Embryonic facial prominence (tissue), 1 donor: Measurements from ENCODE around the gene PCYT2.
"Not testable (repeated sequence)": the region's sequence is repeated elsewhere in the genome, so short reads cannot be mapped to it uniquely, and the experiment has no call there.

Experiments used
- DNase-seq: peaks from one replicate; pipeline ENCODE4 v3.0.0-alpha.2; 2016; ENCODE audit errors: extremely low spot score

PCYT2 gene

DNA sequence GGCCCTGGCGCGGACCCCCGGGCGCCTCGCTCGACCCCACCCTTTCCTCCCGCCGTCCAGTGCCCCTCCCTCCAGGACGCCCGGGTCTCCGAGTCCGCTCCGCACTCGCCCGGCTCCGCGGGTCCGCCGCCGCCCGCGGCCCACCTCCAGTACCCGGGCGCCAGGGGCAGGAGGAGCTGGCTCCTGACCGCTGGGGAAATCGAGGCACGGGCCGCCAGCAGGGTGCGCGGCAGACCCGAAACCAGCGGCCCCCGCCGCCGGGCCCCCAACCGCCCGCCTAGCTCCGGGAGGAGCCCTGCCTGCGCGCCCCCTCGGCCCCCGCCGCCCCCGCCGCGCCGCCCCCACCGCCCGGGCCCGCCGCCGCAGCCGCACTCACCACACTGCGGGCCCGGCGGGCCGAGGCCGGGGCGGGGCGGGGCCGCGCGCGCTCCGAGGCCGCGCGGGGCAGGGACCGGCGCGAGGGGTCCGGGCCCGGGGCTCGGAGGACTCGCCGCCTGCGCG lies 16.0 kb upstream of the PCYT2 start:
- no peak for DNase-seq

DNA sequence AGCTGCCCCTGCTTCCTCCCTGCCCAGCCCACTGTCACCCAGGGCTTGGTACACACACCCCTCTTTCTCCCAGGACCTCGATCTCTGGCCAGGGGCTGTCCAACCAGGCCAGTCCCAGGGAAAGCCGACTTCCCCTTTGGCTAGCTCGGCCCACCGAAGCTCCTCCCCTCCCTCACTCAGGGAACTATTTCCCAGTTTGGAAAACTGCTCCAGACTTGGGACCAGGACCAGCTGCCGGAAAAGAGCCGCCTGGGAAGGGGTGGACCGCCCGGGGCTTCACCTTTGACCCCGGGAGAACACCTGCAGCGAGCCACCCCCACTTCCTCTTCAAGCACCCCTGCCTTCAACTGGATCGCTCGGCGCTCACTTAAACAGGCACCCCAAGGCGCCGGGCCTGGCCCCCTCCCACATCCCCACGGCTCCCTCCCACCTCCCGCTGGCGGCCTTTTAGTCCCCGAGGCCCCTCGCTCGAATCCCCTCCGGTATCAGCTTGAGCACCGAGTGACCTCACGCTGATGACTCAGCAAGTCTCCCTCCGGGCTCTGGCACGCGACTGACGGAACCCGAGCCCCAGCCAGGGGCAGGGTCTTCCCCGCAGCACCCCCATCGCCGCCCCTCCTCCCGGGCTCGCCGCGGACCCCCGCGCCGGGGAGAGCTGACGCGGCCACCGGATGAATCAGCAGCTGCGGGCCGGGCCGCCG lies 15.4 kb upstream of the PCYT2 start:
- no peak for DNase-seq

DNA sequence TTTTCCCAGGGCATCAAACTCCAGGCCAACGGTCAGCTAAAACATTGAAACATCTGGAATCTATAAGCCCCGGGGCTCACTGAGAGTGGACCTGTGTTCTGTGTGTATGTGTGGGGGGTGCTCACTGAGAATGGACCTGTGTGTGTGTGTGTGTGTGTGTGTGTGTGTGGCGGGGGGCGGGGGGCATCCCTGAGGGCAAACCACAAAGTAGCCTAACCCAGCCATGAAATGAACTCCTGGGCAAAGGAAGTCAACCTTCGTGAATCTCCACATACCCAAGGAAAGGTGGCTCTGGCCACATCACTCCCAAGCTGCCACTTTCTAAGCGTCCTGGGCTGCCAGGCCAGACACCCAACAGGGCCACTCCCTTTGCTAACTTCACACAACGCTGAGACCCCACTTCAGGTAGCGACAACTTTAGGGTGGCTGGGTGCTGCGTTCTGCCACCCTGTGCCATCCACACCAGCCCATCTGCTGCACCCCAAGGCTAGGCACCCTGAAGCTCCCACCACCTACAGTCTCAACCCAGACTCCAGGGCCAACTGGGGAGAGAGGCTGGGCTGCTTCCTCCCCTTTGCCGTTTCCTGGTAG lies 14.8 kb upstream of the PCYT2 start:
- no peak for DNase-seq

- no peak for DNase-seq
Measured at GRCh38 chr17:81924557-81925532, 13.6 kb upstream of the PCYT2 start.

- no peak for DNase-seq
Measured at GRCh38 chr17:81923302-81924260, 12.4 kb upstream of the PCYT2 start.

DNA sequence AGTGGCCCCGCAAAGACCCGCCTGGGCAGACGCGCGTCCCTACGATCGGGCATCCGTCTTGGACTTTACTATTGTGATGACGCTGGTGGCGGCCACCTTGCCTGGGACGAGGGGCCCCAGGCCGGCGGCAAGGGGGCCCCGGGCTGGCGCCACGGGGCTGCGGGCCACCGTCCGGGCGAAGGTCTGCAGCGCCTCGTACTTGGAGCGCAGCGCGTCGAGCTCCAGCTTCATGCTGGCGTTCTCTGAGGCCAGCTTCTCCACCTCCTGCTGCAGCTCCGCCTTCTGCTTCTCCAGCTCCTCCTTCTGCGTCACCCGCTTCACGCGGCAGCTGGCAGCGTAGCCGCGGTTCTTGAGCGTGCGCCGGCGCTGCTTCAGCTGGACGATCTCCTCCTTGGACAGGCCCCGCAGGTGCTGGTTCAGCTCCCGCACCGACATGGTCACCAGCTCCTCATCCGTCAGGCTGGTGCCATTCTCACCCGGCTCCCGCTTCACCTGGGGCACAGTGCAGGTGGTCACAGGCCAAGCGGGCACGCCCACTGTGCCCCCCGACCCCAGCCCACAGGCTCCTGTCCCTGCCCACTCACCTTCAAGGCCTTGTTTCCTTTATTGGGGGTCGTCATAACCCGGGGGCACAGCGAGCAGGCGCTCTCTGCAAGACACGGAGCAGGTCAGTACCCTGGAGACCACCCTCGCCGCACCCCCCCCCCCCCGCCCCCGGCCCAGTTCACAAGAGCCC lies 11.5 kb upstream of the PCYT2 start:
- no peak for DNase-seq

GRCh38 chr17:81921996-81922565 lies 10.9 kb upstream of the PCYT2 start:
- DNase-seq = no peak

GRCh38 chr17:81921537-81921862 lies 10.3 kb upstream of the PCYT2 start:
- DNase-seq = no peak

DNA sequence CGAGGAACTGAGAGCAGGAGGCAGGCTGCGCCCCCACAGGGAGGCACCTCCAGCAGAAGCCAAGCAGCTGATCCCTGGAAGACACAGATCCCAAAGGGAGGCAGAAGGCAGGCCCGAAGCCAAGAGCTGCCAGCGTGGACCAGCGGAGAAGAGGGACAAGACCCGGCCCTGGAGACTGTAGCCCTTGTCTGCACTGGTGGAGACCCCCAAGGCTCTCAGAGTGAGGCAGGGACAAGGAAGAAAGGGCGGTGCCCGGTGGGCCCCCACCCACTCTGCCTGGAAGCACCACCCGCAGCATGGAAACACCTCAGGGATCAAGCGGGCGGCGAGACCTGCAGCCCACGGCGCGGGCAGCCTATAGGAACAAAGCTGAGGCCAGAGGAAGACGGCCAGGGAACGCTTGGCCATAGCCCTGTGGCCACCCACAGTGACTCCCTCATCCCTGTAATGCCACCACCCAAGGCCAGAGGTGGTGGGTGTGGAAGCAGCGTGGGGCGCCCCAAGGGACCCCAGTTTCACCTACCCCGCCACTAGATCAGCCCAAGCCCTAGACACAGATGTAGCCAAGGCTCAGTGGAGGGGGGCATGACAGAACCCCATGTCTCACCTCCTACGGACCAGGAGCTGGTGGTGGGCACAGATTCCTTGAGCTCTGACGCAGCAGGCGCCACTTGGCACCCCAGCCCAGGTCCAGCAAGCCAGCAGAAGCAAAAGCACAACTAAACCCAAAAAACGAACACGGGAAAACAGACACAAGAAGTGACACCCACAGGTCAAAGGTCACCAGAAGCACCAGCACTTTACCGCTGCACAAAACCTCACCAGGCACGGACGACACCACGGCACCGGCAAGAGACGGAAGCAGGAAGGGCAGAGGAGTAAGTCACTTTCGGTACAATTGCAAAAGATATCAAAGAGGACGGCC lies 9.7 kb upstream of the PCYT2 start:
- no peak for DNase-seq

GRCh38 chr17:81918832-81919545 lies 7.8 kb upstream of the PCYT2 start:
- no peak for DNase-seq

- DNase-seq = not testable (repeated sequence)
Measured at GRCh38 chr17:81918333-81918669, 7.1 kb upstream of the PCYT2 start.

- no peak for DNase-seq
Measured at GRCh38 chr17:81917565-81918332, 6.5 kb upstream of the PCYT2 start, which contains the start of gene SIRT7. TSS of gene SIRT7 (minus strand) at chr17:81918176. CDS start at chr17:81918131, 45 bp downstream.

DNA sequence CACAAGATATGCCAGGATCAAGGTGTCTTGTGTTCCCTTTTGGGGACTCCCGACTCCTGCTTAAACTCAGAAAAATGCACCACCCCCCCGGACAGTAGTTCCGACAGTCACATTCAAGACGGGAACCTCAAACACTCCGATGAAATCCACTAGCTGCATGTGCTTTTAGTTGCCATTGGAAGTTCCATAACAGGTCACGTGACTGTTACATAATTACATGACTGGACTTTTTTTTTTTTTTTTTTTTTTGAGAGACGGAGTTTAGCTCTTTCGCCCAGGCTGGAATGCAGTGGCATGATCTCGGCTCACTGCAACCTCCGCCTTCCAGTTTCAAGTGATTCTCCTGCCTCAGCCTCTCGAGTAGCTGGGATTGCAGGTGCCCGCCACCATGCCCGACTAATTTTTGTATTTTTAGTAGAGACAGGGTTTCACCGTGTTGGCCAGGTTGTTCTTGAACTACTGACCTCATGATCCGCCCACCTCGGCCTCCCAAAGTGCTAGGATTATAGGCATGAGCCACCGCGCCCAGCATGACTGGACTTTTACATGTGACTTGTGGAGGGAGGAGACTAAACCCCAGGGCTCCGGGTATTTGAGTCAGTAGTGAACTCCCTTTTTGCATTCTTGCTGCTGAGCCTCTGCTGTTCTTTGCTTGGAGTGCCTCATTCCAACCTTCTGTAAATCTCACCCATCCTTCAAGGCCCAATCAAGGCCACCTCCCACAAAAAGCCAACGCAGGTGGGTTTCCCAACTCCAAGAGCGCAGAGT lies 5.2 kb upstream of the PCYT2 start:
- DNase-seq = no peak

- no peak for DNase-seq
Measured at GRCh38 chr17:81915331-81915730, 4.1 kb upstream of the PCYT2 start.

DNA sequence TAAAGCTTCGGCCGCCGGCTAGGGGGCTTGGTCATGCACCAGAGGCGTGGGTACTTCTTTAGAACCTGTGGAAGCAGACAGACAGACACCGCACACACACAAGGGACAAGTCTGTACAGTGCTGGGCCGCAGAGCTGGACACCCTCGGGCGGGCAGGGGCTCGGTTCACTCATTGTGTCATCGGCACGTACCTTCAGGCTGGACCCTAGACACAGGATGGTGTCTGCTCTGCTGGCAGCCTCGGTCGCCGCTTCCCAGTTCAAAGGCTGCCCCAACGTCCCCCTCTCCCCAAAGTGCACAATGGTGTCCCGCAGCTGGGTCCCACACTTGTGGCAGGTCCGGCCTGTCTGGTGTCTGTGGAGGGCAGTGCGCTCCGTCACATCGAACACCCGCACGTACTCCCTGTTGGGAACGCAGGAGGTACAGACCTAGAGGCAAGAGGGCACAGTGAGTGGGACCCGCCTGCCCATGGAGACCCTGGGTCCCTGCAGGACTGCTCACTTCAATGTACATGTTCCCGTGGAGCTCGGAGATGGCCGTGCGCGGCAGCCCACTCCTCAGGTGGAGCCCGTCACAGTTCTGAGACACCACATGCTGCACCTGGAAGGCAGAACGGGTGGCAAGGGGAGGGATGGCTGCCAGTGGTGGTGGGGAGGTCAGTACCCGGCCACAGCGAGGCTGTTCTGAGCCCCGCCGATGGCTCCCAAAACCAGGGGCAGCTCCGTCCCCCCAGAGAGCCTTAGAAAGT lies 3.1 kb upstream of the PCYT2 start:
- no peak for DNase-seq

DNA sequence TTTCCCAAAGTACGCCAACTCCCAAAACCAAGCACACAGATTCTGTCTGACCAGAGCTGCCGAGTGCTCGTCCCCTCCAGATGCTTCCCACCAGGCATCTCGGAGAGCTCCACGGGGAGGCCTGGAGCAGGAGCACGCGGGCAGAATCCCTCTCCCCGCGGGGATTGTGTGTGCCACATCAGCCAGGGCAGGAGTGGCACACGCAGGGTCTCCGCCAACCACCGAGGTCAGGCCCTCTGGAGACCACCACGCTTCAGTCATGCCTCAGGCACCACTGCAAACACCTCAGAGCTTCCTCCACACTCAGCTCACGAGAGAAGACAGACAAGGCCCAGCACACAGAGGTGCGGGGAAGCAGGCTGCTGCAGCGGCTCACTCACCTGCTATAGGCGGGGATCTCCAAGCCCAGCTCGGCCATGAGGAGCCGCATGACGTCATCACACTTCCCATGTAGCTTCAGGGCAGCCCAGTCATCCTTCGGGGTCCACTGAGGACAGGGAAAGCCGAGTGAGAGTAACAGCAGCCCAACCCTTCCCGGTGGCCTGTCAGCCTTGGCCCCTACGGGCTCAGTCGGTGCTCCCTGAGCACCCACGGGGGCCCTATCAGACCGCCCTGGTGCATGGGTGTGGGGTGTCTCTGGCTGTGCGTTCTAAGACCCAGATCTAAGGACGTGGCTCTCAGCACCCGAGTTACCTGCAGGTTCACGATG lies 2.3 kb upstream of the PCYT2 start:
- no peak for DNase-seq
